ENCODE measurements around the gene NKIRAS2.
"Not testable (repeated sequence)": the region's sequence is repeated elsewhere in the genome, so short reads cannot be mapped to it uniquely, and the experiment has no call there.

Gene NKIRAS2

DNA sequence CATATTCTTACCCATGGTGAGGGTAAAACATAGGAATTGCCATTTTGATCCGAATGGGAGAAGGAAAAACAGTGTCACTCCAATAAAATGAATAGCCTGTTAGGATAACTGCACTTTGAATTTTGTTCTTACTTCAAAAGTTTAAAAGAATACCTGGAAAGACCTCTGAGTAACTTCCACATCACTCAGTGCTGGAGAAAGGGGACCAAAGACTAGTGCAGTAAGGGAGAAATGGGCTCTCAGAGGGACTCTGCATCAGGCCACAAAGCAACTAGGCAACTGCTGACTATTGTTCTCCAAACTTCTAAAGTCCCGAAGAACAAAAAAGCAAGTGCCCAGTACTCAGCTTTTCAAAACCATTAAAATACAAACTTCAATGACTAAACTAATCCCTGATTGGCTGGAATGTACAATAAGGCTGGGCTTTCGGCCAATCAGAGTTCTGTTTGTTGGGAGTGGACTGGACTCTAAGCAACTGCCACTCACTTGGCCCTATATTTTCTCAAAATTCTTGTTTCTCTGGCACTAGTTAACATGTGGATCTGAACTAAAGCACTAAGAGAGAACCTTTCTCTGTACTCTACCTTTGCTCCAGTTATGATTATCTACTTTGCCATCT is 8.9 kb upstream of the NKIRAS2 start:
- H3K27me3 ChIP-seq (ENCODE audit: insufficient read depth, insufficient read length), result no peaks in the 10 kb centered on the region
- no peak for TF ChIP-seq YY1 (IDR thresholded peaks at IDR 0.05; ENCODE audit: insufficient read depth, insufficient read length)
- no peak for TF ChIP-seq ZNF274 (IDR thresholded peaks at IDR 0.05; ENCODE audit: low read depth, low read length)
- no peak for TF ChIP-seq SUZ12 (IDR thresholded peaks at IDR 0.05; ENCODE audit: extremely low read depth, insufficient read depth, insufficient read length)
- H3K4me3 ChIP-seq (ENCODE audit: insufficient read length, low read depth), result no peak overlapping the region
- H3K4me1 ChIP-seq (ENCODE audit: insufficient read depth, insufficient read length), result peaks cover 3% of the 10 kb centered on the region
- H3K9me3 ChIP-seq (ENCODE audit: insufficient read depth, low read length), result no peaks in the 10 kb centered on the region
- no peak overlapping the region for H3K9ac ChIP-seq (ENCODE audit: insufficient read length, low read depth)
- no peak for DNase-seq (ENCODE audit: low read depth, low spot score)
- H3K36me3 ChIP-seq (ENCODE audit: insufficient read depth, insufficient read length, low read length), result peaks cover 61% of the 10 kb centered on the region

DNA sequence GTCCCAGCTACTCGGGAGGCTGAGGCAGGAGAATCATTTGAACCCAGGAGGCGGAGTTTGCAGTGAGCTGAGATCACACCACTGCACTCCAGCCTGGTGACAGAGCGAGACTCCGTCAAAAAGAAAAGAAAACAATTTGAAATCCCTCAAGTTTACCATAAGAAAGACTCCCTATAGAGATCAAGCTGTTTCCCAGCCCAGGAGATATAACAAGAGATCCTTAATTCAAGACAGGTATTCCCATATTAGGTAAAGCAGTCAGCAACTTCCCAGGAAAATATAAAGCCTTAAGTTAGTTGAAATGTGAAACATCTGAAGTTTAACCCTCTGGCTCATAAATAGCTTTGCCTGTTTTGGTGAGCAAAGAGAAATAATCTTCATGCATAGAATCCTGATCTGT is 7.5 kb upstream of the NKIRAS2 start:
- DNase-seq (ENCODE audit: low read depth, low spot score); H3K9me3 ChIP-seq (ENCODE audit: insufficient read depth, low read length); H3K9ac ChIP-seq (ENCODE audit: insufficient read length, low read depth); H3K4me1 ChIP-seq (ENCODE audit: insufficient read depth, insufficient read length); H3K4me3 ChIP-seq (ENCODE audit: insufficient read length, low read depth); H3K27me3 ChIP-seq (ENCODE audit: insufficient read depth, insufficient read length): not testable (repeated sequence)
- peaks cover 54% of the 10 kb centered on the region for H3K36me3 ChIP-seq (ENCODE audit: insufficient read depth, insufficient read length, low read length)

DNA sequence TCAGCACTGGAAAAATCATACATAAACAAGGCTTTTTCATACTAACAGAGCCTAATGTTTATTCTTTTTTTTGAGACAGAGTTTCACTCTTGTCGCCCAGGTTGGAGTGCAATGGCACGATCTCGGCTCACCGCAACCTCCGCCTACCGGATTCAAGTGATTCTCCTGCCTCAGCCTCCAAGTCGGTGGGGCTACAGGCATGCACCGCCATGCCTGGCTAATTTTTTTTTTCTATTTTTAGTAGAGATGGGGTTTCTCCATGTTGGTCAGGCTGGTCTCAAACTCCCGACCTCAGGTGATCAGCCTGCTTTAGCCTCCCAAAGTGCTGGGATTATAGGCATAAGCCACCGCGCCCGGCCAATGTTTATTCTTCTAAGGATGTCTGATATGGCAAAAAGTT is 6.2 kb upstream of the NKIRAS2 start:
- H3K9ac ChIP-seq (ENCODE audit: insufficient read length, low read depth); H3K4me1 ChIP-seq (ENCODE audit: insufficient read depth, insufficient read length); H3K27me3 ChIP-seq (ENCODE audit: insufficient read depth, insufficient read length); H3K4me3 ChIP-seq (ENCODE audit: insufficient read length, low read depth); DNase-seq (ENCODE audit: low read depth, low spot score); H3K9me3 ChIP-seq (ENCODE audit: insufficient read depth, low read length): not testable (repeated sequence)
- peaks cover 52% of the 10 kb centered on the region for H3K36me3 ChIP-seq (ENCODE audit: insufficient read depth, insufficient read length, low read length)

DNA sequence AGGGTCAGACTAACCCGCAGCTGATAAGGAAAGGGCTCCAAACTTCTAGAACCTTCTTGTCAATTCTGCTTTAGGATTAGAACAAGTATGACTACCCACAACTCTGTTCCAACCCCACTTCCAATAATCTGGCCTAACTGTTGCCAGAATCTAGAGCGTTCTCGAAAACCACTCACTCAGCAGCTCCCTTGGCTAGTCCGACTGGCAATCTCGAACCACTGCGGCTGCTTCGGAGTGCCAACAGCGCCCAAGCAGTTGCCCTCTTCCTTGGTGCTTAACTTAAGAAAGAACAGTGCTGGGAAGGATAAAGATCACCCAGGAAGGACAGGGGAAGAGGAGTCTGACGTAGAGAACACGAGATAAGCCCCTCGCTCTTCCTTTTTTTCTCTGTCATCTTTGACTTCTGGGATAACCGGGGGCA is 3.5 kb upstream of the NKIRAS2 start:
- H3K4me1 ChIP-seq (ENCODE audit: insufficient read depth, insufficient read length), result no peaks in the 10 kb centered on the region
- H3K27me3 ChIP-seq (ENCODE audit: insufficient read depth, insufficient read length), result no peaks in the 10 kb centered on the region
- peak overlapping the region; percentile 97 for H3K9ac ChIP-seq (ENCODE audit: insufficient read length, low read depth)
- peak overlapping the region; percentile 94 for H3K4me3 ChIP-seq (ENCODE audit: insufficient read length, low read depth)
- peaks cover 33% of the 10 kb centered on the region for H3K36me3 ChIP-seq (ENCODE audit: insufficient read depth, insufficient read length, low read length)
- H3K9me3 ChIP-seq (ENCODE audit: insufficient read depth, low read length), result no peaks in the 10 kb centered on the region
- no peak for DNase-seq (ENCODE audit: low read depth, low spot score)
- TF ChIP-seq YY1 (IDR thresholded peaks at IDR 0.05; ENCODE audit: insufficient read depth, insufficient read length) (no peak), SUZ12 (IDR thresholded peaks at IDR 0.05; ENCODE audit: extremely low read depth, insufficient read depth, insufficient read length) (no peak), ZNF274 (IDR thresholded peaks at IDR 0.05; ENCODE audit: low read depth, low read length) (no peak)

DNA sequence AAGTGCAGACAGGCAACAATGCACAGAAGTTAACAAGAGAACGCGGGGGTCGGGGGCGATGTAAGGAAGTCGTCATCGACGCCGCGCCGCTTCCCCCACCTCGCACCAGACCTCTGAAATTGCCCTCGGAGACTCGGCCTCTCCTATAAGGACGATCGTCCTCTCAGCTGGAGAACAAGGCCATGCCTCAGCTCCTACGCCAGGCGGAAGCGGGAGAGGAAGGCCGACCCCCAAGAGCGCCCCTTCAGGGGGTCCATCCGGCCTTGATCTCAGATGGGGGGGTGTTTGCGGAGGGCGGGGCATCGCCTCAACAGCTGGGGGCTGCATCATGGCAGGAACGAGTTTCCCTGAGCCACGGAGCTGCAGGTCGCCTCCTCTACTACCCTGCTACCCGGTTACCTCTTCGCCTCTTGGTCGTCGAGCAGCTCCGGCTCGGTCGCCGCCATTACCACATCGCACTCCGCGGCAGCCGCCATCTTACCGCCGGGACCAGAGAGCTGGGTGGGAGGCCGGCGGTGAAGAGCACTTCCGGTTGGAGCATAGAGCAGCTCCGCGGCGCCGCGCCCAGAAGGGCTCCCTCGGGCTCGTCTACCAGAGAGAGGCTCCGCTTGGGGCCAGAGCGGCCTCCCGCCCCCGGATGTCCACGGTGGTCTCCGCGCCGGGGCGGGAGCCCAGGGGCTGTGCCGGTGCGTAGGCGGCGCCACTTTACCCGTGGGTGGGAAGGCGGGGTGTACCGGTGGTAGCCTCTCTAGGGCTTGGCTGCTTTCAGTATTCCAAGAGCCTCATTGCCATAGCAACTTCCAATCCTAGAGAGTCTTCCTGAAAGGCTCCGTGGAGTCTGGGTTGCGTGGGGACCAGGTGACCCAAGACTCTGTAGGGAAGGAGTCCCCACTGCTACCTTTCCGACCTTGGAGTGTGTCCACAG is 2.7 kb upstream of the NKIRAS2 start, which contains the start of gene DNAJC7:
Gene DNAJC7, minus strand, starts transcription at position 499 of the 925 bp plus-strand sequence. Its CDS starts 23 bp downstream, at position 476.
- Histone ChIP-seq H3K27me3 (ENCODE audit: insufficient read depth, insufficient read length) (no peaks in the 10 kb centered on the region), H3K4me3 (ENCODE audit: insufficient read length, low read depth) (peak within 1 kb of the TSS; percentile 94), H3K9ac (ENCODE audit: insufficient read length, low read depth) (peak within 1 kb of the TSS; percentile 97), H3K9me3 (ENCODE audit: insufficient read depth, low read length) (no peaks in the 10 kb centered on the region), H3K36me3 (ENCODE audit: insufficient read depth, insufficient read length, low read length) (peaks cover 33% of the 10 kb centered on the region), H3K4me1 (ENCODE audit: insufficient read depth, insufficient read length) (no peaks in the 10 kb centered on the region)
- DNase-seq (ENCODE audit: low read depth, low spot score), result peak; percentile 81
- TF ChIP-seq SUZ12 (IDR thresholded peaks at IDR 0.05; ENCODE audit: extremely low read depth, insufficient read depth, insufficient read length), result no peak
- TF ChIP-seq ZNF274 (IDR thresholded peaks at IDR 0.05; ENCODE audit: low read depth, low read length), result no peak
- TF ChIP-seq YY1 (IDR thresholded peaks at IDR 0.05; ENCODE audit: insufficient read depth, insufficient read length), result peak; percentile 91

DNA sequence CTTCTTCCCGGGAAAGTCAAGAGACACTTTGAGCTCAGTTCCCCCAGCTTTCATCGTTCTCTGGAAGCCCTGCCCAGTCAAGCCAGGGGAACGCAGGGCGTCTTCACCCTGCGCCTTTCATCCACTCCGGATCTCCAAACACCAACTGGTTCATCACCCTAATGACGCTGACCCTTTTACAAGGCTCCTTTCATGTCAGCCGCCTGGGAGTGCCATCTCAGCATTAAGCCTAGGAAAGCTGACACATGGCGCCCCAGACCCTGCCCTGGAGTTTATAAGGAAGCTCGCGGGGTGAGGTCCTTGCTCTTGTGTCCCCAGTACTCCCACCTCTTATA is 2.1 kb upstream of the NKIRAS2 start:
- Histone ChIP-seq H3K9me3 (ENCODE audit: insufficient read depth, low read length) (no peaks in the 10 kb centered on the region), H3K36me3 (ENCODE audit: insufficient read depth, insufficient read length, low read length) (peaks cover 33% of the 10 kb centered on the region), H3K4me3 (ENCODE audit: insufficient read length, low read depth) (peak overlapping the region; percentile 94), H3K27me3 (ENCODE audit: insufficient read depth, insufficient read length) (no peaks in the 10 kb centered on the region), H3K9ac (ENCODE audit: insufficient read length, low read depth) (peak overlapping the region; percentile 97), H3K4me1 (ENCODE audit: insufficient read depth, insufficient read length) (no peaks in the 10 kb centered on the region)
- TF ChIP-seq ZNF274 (IDR thresholded peaks at IDR 0.05; ENCODE audit: low read depth, low read length) (no peak), SUZ12 (IDR thresholded peaks at IDR 0.05; ENCODE audit: extremely low read depth, insufficient read depth, insufficient read length) (no peak), YY1 (IDR thresholded peaks at IDR 0.05; ENCODE audit: insufficient read depth, insufficient read length) (no peak)
- no peak for DNase-seq (ENCODE audit: low read depth, low spot score)

DNA sequence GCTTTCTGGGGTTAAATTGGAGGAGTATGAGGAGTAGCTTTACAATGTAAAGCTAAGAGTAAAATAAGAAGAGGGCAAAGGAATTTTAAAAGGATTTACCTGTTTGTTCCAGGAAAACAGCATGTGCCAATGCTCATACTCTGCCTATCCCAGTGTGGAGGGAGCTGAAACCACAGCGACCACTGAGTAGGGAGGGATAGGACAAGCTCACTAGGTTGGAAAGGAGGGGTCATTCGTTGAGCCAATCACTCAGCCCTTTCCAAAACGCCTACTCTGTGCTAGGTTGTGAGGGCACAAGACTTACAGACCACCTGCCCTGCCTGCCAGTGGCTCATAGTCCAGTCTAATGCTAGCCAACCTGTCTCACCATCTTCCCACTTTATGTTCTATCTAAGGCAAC is 1.6 kb upstream of the NKIRAS2 start:
- H3K4me1 ChIP-seq (ENCODE audit: insufficient read depth, insufficient read length), result no peaks in the 10 kb centered on the region
- H3K4me3 ChIP-seq (ENCODE audit: insufficient read length, low read depth), result peak overlapping the region; percentile 94
- no peaks in the 10 kb centered on the region for H3K27me3 ChIP-seq (ENCODE audit: insufficient read depth, insufficient read length)
- no peaks in the 10 kb centered on the region for H3K9me3 ChIP-seq (ENCODE audit: insufficient read depth, low read length)
- no peak for DNase-seq (ENCODE audit: low read depth, low spot score)
- no peak for TF ChIP-seq YY1 (IDR thresholded peaks at IDR 0.05; ENCODE audit: insufficient read depth, insufficient read length)
- TF ChIP-seq ZNF274 (IDR thresholded peaks at IDR 0.05; ENCODE audit: low read depth, low read length), result no peak
- TF ChIP-seq SUZ12 (IDR thresholded peaks at IDR 0.05; ENCODE audit: extremely low read depth, insufficient read depth, insufficient read length), result no peak
- H3K9ac ChIP-seq (ENCODE audit: insufficient read length, low read depth), result peak overlapping the region; percentile 97
- peaks cover 33% of the 10 kb centered on the region for H3K36me3 ChIP-seq (ENCODE audit: insufficient read depth, insufficient read length, low read length)

Data from NT2/D1 (cell line).